NCI-H146 treated with DMSO at 0.1 percent for 48 hours (cell line): Measurements from ENCODE around the gene WDR59.
"Not testable (repeated sequence)": the region's sequence is repeated elsewhere in the genome, so short reads cannot be mapped to it uniquely, and the experiment has no call there.

Source experiments
- DNase-seq: peaks from one replicate; lab custom pipeline; 2025; ENCODE audit not compliant: unreplicated experiment; lab: John Stamatoyannopoulos, UW

The WDR59 gene

GRCh38 chr16:75013123-75013522, 28.2 kb upstream of the WDR59 start:
- DNase-seq, result not testable (repeated sequence)

- no peak for DNase-seq
Measured at GRCh38 chr16:75012380-75013081, 27.6 kb upstream of the WDR59 start.

GRCh38 chr16:75011634-75012307, 26.8 kb upstream of the WDR59 start:
- no peak for DNase-seq

GRCh38 chr16:75010427-75010826, 25.5 kb upstream of the WDR59 start:
- no peak for DNase-seq

- no peak for DNase-seq
Measured at GRCh38 chr16:75007443-75007842, 22.5 kb upstream of the WDR59 start.

- no peak for DNase-seq
Measured at GRCh38 chr16:75005697-75006096, 20.8 kb upstream of the WDR59 start.

GRCh38 chr16:75004460-75004859, 19.5 kb upstream of the WDR59 start:
- no peak for DNase-seq

- DNase-seq, result no peak
Measured at GRCh38 chr16:75003931-75004330, 19.0 kb upstream of the WDR59 start.

GRCh38 chr16:75002474-75002873, 17.6 kb upstream of the WDR59 start:
- DNase-seq, result no peak

GRCh38 chr16:75000481-75001081, 15.7 kb upstream of the WDR59 start:
- no peak for DNase-seq

GRCh38 chr16:74999609-75000480, 14.9 kb upstream of the WDR59 start:
- DNase-seq, result peak; percentile 29

- no peak for DNase-seq
Measured at GRCh38 chr16:74999219-74999608, 14.3 kb upstream of the WDR59 start.

GRCh38 chr16:74998481-74999218, 13.7 kb upstream of the WDR59 start, which contains the start of gene ZNRF1:
TSS of gene ZNRF1 (plus strand) at chr16:74999024. CDS start at chr16:74999672, 648 bp downstream.
- DNase-seq, result no peak

- DNase-seq, result no peak
Measured at GRCh38 chr16:74997042-74997491, 12.1 kb upstream of the WDR59 start.

- DNase-seq, result no peak
Measured at GRCh38 chr16:74995986-74996385, 11.1 kb upstream of the WDR59 start.

GRCh38 chr16:74991593-74992403, 6.9 kb upstream of the WDR59 start:
- DNase-seq, result no peak

GRCh38 chr16:74991268-74991592, 6.3 kb upstream of the WDR59 start:
- DNase-seq, result no peak

GRCh38 chr16:74990832-74991231, 5.9 kb upstream of the WDR59 start:
- DNase-seq, result no peak

GRCh38 chr16:74989864-74990263, 4.9 kb upstream of the WDR59 start:
- not testable (repeated sequence) for DNase-seq
